NK-92 (cell line): ENCODE results near the gene RNU1-1.
"Not testable (repeated sequence)": the region's sequence is repeated elsewhere in the genome, so short reads cannot be mapped to it uniquely, and the experiment has no call there.

Source experiments
- DNase-seq: peaks from one replicate; lab custom pipeline; 2025; ENCODE audit not compliant: unreplicated experiment; lab: John Stamatoyannopoulos, UW

The RNU1-1 gene

DNA sequence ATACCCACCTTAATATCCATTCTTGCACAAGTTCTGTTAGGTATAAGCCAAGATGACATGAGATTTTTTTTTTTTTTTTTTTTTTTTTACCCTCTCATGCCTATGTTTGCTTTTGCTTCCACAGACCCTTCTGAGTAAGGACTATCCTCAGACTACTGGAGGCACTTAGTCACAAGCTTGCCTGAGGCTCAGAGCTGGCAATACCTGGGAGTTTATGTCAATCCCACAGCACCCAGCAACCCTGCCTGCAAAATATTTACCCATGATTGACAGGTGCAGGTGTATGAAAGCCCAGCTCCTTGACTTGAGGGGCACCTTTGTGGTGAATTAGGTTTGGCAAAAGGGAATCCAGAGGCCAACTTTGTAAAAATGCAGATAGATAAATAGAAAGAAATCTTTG is 11.7 kb upstream of the RNU1-1 start:
- not testable (repeated sequence) for DNase-seq

DNA sequence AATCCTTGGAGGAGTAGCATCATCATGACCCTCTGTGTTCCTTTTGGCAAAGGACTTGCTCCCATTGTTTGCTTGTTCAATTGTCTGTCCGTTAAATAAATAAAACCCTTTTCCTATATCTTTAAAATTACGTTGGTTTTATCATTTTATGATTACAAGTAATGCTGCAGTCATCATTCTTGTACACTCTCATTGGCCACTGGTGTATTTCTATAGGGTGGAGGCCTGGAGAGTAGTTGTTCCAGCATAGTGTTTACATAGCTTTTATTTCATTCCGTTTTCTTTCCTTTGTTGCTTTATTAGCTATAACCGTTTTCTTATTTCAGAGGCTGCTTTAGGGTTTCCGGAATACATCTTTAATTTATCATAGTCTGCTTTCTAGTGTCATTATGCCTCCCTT is 7.6 kb upstream of the RNU1-1 start:
- DNase-seq: not testable (repeated sequence)

DNA sequence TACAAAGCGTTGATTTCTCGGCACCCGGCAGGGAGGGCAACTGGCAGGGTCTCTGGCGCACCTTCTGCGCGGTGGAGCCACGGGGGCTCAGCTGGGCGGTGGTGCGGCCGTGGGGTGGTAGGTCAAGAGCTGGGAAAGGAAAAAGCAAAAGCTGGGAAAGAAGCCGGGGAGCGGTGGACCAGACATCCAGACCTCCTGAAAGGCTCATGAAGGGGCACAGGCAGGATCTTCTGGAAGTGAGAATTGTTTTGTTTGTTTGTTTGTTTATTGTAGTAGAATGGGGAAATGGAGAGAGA is 7.2 kb upstream of the RNU1-1 start:
- no peak for DNase-seq

DNA sequence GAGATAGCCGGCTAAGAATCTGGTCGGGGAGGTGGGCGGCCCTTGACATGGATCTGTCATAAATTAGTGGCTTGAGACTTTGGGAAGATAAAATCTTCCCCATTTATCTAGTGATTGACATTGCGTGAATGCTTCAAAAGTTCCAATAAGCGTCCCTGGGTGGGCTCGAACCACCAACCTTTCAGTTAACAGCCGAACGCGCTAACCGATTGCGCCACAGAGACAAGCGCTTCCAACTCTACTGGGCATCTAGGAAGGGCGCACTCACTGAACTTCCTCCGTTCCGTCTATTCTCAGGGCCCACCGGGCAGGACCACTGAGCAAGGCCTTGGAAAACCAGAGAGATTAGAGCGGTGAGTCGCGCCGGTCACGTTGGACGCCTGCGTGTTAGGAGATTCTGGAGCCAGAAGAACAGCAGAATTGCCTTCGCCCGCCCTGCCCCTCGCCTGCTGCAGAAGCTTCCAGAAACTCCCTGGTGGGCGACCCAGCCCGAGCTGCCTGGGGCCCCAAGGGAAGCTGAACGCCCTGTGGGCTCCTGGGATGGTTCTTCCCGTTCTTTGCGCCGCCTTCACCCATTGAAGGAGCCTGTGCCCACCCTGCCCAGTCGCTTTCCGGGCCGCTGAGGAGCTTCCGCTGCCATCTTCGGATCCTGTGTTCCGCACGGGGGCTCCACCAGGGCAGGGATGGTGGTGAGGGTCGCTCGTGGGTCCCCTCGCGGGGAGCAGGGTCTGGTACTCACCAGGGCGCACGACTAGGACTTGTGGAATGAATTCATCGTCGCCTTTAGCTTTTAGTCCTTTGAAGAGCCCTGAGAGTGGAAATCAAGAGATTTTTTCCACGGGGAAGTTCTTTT is 6.6 kb upstream of the RNU1-1 start:
- DNase-seq: not testable (repeated sequence)

DNA sequence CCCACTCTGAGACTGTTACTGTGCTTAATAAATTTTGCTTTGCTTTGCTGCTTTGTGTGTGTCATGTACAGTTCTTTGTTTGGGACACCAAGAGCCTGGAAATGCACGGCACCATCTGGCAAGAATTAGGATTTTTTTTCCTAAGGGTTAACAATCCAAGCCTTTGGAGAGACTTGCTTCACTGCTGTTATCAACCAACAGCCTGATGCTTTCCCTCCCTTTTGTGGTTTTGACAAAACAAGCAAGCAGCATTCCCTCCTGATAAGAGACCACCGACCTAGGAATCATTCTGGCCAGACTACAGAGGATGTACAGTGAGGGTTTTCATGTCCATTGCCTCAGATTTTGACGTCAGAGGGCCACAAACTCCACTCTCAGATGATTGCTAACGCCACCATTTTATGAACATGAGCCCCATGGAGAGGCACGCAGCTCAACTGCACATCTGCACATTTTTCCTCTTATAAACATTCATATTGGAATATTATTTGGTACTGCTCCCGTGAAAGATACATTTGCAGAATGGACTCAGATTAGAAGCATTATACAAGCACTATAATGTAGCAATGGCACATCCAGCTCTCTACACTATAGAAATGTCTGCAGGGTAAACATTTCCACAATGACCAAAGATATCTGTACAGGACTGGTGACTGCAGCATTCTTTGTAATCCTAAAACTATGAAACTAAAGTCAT is 5.3 kb upstream of the RNU1-1 start:
- not testable (repeated sequence) for DNase-seq

DNA sequence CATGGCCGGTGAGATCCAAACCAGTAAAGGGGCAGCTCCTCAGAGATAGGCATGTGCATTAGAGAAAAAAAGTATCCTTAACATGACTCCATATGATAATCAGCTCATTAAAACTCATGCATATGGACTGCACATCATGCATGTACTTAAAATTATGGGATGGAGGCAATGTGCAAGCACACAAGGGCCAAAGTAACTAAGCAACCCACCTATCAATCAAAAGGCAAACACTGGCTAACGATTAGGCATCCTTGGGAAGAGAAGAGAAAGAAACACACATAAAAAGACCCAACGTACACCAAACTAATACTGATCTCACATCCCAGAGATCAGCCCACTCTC is 4.8 kb upstream of the RNU1-1 start:
- DNase-seq: not testable (repeated sequence)

DNA sequence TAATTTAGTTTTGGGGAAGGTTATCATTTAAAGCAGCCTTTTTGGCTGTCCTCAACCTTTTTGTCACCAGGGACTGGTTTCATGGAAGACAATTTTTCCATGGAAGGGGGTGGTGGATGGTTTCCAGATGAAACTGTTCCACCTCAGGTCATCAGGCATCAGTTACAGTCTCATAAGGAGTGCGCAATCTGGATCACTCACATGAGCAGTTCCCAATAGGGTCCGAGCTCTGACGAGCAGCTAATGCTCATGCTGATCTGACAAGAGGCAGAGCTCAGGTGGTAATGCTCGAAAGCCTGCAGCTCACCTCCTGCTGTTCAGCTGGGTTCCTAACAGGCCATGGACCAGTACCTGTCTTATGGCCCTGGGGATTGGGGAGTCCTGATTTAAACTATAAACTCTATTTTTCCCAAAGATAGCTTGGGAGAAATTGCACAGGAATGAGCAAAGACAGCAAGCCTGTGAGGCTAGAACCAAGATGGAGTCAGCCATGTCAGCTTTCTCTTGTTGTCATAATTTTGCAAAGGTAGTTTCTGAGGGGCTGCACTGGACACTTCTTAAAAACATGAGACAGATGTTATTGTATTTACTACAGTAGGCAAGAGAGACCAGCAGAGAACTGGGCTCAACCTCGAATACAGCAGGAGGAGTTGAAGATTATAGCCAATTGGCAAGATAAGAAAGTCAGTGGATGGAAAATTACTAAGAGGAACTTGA is 2.8 kb upstream of the RNU1-1 start:
- not testable (repeated sequence) for DNase-seq

DNA sequence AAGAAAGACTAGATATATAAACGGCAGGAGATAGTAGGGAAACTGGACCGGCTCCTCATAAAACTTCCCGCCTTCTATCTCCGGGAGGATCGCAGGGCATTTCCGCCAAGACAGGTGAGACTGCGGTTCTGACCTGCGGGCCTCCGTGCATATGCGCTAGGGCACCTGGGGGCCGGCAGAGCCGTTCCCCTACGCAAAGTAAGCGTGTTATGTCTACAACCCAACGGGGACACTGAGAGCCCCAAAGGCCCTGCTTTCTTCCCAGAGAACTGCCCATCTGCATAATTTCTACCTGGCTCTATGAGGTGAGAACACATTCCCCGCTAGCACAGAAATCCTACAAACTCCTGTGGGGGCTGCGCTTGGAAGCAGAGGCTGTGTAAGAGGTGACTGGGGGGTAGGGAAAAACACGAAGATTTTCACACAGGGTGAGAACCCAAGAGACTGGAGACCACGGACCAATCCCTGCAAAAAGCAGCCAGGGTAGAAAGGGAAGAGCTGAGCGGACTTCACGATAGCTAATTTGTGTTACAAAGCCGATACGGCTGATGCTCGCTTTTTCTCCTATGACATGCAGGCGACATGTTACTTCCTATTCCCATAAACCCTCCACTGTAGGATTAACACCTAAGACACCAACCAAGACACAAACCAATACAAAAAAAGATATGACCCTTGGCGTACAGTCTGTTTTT is 526 bp downstream of the RNU1-1 start:
- not testable (repeated sequence) for DNase-seq

DNA sequence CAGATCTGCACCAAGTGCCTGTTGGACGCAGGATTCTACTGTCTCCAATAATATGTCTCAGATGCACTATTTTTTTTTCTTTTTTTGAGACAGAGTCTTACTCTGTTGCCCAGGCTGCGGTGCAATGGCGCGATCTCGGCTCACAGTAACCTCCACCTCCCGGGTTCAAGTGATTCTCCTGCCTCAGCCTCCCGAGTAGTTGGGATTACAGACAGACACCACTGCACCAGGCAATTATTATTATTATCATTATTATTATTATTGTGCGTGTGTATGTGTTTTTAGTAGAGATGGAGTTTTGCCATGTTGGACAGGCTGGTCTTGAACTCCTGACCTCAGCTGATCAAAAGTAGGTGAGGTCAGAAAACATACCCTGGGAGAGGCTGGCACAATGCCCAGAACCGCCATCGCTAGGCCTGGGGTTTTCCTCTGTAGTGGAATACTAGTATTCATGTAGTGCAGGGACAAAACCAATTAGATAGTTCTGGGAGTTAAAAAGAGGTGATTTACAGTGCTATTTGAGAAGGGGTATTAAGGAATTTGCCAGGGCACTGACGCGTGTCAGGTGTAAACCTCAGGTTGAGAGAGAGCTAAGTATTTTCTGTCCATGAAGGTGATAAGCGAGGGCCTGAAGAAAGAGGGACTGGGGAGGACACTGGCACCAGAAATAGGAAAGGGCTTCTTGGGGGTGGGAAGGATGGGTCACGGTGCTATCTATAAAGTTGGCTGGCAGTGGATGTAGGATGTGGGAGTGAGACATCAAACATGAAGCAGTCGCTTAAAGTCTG is 1.3 kb downstream of the RNU1-1 start:
- not testable (repeated sequence) for DNase-seq

DNA sequence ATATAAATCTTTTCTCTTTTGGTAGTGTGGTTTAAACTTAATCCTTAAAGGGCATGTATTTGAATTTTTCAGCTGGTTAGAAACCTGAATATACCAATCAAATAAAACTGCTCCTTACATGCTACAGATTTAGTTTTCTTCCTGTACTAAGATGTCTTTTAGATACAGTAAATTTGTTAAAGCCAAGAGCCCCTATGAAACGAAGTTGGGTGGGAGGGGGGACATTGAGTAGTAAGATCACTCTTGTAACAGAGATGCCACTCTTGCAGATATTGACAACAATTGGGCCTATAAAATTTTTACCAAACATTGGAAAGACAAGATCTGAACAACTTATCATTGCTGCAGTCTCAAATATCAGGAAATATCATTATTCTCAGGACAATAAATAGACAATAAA is 2.2 kb downstream of the RNU1-1 start:
- not testable (repeated sequence) for DNase-seq

DNA sequence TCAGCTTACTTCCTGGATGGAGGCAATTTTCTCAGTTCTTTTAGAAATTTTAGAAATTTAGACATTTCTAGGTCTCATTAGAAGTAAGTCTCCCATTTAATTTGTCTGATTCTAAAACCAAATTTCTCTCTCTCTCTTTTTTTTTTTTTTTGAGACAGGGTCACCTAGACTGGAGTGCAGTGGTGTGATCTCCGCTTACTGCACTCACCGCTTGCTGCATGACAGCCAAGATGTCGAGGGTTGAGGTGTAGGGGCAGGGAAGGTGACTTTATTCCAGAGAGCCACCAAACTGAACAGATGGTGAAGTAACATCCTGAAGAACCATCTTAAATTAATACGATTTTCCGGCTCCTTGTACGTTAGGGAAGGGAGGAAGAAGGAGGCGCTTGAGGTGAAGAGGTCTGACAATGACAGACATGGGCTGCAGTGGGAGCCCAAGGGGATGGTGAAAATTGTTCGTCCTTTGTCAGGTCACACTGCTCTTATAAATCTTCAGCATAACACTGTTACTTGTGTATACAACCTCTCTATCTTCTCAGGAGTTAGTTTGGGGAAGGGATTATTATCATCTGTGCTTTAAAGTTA is 5.1 kb downstream of the RNU1-1 start:
- not testable (repeated sequence) for DNase-seq

DNA sequence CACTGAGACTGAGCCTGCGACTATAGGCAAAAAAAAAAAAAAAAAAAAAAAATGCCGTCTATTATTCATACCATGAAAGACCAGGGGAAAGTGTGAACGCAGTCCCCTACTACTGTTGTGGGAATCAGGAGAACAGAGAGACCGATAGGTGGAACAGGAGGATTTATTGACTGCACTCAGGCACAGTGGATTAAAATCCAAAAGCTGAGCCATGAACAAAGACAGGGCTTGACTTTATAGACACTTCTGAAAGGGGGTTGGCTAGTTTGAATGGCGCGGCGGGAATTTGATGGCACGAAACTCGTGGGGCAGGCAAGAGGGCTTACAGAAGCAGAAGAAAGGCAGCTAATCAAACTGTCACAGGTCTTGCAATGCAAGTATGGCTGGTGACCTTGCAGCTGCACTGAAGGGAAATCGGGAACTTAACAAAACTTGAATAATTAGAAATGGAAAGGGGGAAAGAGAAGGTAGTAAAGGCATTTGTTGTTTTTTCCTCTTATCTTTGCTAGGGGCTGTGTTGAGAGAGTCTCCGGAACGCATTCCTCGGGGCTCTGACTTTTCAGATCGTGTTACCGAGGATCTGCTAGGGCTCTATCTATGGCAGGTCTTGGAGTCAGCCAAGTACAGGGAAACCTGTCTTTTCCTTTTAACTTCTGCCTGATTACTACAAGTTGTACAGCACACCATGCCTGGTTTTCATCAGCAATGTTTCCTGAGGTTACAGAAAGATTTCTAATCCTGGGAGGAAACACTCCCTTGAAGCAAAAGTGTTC is 7.5 kb downstream of the RNU1-1 start:
- DNase-seq: not testable (repeated sequence)

DNA sequence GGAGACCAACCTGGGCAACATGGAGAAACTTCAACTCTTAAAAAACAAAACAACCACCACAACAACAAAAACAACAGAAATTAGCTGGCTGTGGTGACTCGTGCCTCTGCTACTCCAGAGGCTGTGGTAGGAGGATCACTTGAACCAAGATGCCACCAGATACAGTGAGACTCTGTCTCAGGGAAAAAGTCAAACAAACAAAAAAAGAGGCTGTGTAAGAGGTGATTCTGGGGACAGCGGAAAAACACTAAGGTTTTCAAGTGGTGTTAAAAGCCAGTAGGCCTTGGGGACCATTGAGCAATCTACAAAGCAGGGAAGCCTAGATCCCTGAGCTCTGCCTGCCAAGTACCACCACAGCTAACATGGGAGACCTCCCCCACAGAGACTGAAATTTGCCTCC is 8.2 kb downstream of the RNU1-1 start:
- DNase-seq: not testable (repeated sequence)

DNA sequence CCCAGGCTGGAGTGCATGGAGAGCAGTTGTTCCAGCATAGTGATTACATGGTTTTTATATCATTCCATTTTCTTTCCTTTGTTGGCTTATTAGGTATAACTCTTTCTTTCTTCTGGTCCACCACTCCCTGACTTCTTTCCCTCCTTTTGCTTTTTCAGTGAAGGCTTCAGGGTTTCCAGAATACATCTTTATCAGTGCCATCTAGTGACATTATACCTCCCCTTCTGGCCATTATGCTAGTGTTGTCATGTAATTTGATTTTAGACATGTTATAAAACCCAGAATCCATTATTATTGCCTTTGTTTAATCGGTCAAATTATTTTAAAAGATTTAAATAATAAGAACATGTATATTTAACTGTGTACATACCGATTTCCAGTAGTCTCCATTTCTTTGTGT is 10.6 kb downstream of the RNU1-1 start:
- DNase-seq: no peak

DNA sequence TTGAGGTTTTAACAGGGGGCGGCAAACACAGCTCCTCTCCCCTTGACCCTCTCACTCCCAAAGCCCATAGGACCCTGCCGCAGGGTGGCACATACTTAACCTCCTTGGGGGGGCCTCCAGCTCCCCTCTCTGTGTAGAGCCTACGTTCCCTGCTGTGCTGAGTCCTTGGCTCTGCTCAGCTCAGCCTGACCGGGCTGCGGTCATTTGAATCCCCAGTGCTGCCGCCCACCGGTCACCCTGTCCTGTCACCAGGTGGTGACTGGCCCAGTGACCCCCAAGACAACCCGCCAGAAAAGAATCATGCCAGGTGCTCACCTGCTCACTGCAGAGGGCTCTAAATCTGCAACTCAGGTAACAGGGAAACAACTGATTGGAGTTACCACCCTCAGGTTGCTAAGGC is 12.6 kb downstream of the RNU1-1 start:
- DNase-seq: not testable (repeated sequence)

DNA sequence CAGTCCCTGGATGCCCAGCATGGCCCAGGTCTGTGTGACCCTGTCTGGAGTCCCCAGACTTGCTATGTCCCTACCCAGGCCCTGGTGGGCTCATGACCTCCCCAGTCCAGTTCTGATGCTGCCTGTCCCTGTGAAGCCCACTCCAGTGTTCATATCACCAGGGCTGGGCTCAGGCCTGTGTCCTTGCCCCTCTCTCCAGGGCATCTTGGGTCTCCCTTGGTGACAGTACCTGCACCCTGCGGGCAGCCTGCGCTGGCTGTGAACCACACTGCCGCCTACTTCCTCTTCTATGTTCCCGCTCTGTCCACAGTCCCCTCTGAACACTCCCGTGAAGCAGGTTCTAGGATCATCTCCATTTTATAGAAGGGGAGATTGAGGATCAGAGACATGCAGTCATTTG is 13.1 kb downstream of the RNU1-1 start:
- not testable (repeated sequence) for DNase-seq

DNA sequence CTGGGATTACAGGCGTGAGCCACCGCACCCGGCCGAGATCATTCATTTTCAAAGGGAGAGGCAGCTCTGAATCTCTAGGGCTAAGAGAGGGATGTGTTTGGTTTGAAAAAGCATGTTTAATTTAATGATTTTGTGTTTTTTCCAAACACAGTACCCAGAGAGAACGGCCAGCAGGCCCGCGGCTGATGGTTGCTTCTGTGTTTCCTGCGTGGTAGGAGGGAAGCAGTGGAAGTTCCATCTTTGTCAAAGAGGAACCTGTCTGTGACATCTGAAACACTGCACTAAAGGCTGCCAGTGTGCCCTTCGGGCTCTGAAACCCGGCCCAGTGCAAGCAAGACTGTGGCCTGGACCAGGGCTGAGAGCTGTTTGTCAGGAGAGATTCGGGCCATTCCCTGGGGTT is 13.6 kb downstream of the RNU1-1 start:
- not testable (repeated sequence) for DNase-seq

DNA sequence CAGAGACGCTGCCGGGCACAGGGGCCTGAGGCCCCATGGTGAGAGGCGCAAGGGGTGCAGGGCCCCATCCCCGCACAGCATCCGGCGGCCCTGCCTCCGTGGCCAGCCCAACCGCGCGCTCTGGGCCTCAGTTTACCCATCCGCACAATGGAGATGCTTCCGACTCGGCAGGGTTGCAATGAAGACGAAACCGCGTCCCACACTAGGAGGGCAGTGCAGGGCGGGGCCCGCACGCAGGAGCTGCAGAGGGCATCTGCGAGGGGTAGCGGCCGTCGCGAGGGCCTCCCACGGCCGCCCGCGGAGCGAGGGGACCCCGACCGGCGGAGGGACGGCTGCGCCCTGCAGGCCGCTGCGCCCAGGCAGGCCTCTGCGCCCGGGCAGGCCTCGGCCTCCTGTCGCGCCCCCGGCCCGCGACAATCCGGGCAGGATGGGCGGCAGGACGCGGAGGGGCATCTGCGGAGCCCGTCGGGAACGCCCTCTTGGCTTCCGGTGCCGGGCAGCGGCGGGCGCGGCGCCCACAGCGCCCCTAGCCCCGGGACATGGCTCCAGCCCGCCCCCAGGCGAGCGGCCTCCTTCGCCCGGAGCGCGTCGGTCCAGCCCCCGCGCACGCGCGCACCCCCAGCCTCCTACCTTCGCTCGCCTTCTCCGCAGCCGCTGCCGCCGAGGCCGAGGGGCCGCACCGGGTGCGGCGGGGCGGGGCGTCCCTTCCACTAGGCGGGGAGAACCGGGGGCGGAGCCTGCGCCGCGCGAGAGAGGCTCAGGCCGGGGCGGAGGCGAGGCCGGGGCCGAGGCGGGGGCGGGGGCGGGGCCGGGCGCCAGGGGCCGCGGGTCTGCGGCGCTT is 15.3 kb downstream of the RNU1-1 start:
- peak; percentile 21 for DNase-seq

DNA sequence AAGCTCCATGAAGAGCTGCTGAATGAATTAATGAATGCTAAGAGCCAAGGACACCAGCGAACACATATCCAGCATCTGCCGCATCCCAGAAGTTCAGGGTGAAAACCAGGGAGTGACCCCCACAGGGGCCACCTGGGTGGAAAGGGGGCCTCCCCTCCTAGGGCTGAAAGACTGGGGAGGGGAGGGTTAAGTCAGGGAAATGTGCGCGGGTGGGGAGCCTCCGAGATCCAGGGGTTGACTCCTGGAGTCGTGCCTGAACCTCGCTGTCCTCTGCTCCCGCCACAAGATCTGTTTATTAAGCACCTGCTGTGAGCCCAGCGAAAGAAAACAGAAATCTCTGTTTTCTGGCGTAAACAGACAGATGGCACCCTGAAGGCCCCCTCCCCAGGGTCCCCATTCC is 16.0 kb downstream of the RNU1-1 start:
- DNase-seq: not testable (repeated sequence)
